HepG2 (cell line): ENCODE measurements around the gene CCDC85C. TPM values are rescaled to one million over a fixed set of nuclear protein-coding genes. Genes with fewer than 3 reads are reported as not detected.

Experiments used
- ARHGAP35 ChIP-seq: sonication (generic); formaldehyde crosslinking; IDR thresholded peaks from 2 replicates; pipeline ENCODE4 v1.9.0; 2022; ENCODE audit warnings: mild to moderate bottlenecking, inconsistent platforms, moderate library complexity, missing genetic modification reagents, borderline replicate concordance
- BRCA1 ChIP-seq: sonication (generic); formaldehyde crosslinking; IDR thresholded peaks from 2 replicates; pipeline ENCODE4 v1.4.0; 2020; ENCODE audit warnings: missing genetic modification reagents
- FOSL2 ChIP-seq: sonication (generic); formaldehyde crosslinking; IDR thresholded peaks from 2 replicates; pipeline ENCODE4 v1.4.0; 2020; ENCODE audit warnings: missing genetic modification reagents
- GATAD1 ChIP-seq: IDR thresholded peaks from 2 replicates; pipeline ENCODE4 v1.6.1; 2016; ENCODE audit warnings: missing genetic modification reagents, missing compliant biosample characterization
- HNF4A ChIP-seq: sonication (generic); formaldehyde crosslinking; IDR thresholded peaks from 2 replicates; pipeline ENCODE4 v1.4.0; 2020; ENCODE audit warnings: missing genetic modification reagents
- HNRNPL ChIP-seq: fragments of 200-400 bp; formaldehyde crosslinking; IDR thresholded peaks from 2 replicates; pipeline ENCODE4 v1.6.1; 2017; ENCODE audit warnings: mild to moderate bottlenecking, low read depth, low read length
- HNRNPLL ChIP-seq: fragments of 200-400 bp; formaldehyde crosslinking; IDR thresholded peaks from 2 replicates; pipeline ENCODE4 v1.6.1; 2017; ENCODE audit warnings: mild to moderate bottlenecking, low read depth, low read length; ENCODE audit not compliant: poor library complexity, severe bottlenecking
- KDM5B ChIP-seq: sonication (generic); formaldehyde crosslinking; IDR thresholded peaks from 2 replicates; pipeline ENCODE4 v1.4.0; 2020; ENCODE audit warnings: missing genetic modification reagents, mild to moderate bottlenecking, borderline replicate concordance
- KMT2B ChIP-seq: IDR thresholded peaks from 2 replicates; pipeline ENCODE4 v1.6.1; 2016; ENCODE audit warnings: missing genetic modification reagents, missing compliant biosample characterization
- POLR2AphosphoS2 ChIP-seq: IDR thresholded peaks from 2 replicates; pipeline ENCODE4 v1.6.1; 2011; ENCODE audit warnings: low read depth, low read length, improper control_type of control experiment
- PRDM10 ChIP-seq: sonication (generic); formaldehyde crosslinking; IDR thresholded peaks from 2 replicates; pipeline ENCODE4 v1.4.0; 2020; ENCODE audit warnings: low read depth, missing genetic modification reagents
- RAD21 ChIP-seq: fragments of 450-650 bp; formaldehyde crosslinking; IDR thresholded peaks from 2 replicates; pipeline ENCODE4 v1.5.0; 2020; ENCODE audit warnings: mild to moderate bottlenecking
- SMAD1 ChIP-seq: sonication (generic); formaldehyde crosslinking; IDR thresholded peaks from 2 replicates; pipeline ENCODE4 v1.4.0; 2020; ENCODE audit warnings: missing genetic modification reagents, low read depth, mild to moderate bottlenecking, borderline replicate concordance
- SOX5 ChIP-seq: IDR thresholded peaks from 2 replicates; pipeline ENCODE4 v1.6.1; 2016; ENCODE audit warnings: borderline replicate concordance
- SRF ChIP-seq: IDR thresholded peaks from 2 replicates; pipeline ENCODE4 v1.6.1; 2011; ENCODE audit warnings: mild to moderate bottlenecking, low read depth, low read length, moderate library complexity
- ZKSCAN8 ChIP-seq: IDR thresholded peaks from 2 replicates; pipeline ENCODE4 v1.6.1; 2016; ENCODE audit warnings: borderline replicate concordance, missing genetic modification reagents, missing compliant biosample characterization
- polyA plus RNA-seq, 8 experiments: library from polyadenylated mRNA; depleted of rRNA in 3 of 8; stranded (reverse) in 7 of 8; unstranded in 1 of 8; fragments of >200 nt; fragmentation: Illumina TruSeq in 4 of 8; extraction: Trizol in 4 of 8; gene quantifications; 2 replicates each; pipeline versions ENCODE4 v1.2.1 to v1.2.3, GENCODE V29; 2011 to 2016; ENCODE audit warnings: low read depth in 4 of 8, missing spikeins in 1 of 8, mixed read lengths in 1 of 8; ENCODE audit not compliant: insufficient read depth in 1 of 8
- total RNA-seq, 5 experiments: library from RNA; depleted of rRNA; stranded (reverse); fragments of >200 nt; fragmentation: Illumina TruSeq; extraction: Trizol; gene quantifications; 2 replicates each; pipeline ENCODE4 v1.2.3, GENCODE V29; 2016; ENCODE audit warnings: low read depth in 1 of 5
- TF ChIP-seq, protein P1 (sequence below): sonication (generic); formaldehyde crosslinking; IDR thresholded peaks from 2 replicates; pipeline ENCODE4 v1.4.0; 2020; ENCODE audit warnings: mild to moderate bottlenecking, missing genetic modification reagents
- TF ChIP-seq, protein P2 (sequence below): IDR thresholded peaks from 2 replicates; pipeline ENCODE4 v1.6.1; 2012; ENCODE audit warnings: low read depth, low read length, improper control_type of control experiment

The CCDC85C gene
- total and polyA plus RNA-seq, 2 of the 13 experiments (the other 11 are each of a cell fraction or from before 2014, with no cell fraction given) = 18.8 to 43.8 TPM

DNA sequence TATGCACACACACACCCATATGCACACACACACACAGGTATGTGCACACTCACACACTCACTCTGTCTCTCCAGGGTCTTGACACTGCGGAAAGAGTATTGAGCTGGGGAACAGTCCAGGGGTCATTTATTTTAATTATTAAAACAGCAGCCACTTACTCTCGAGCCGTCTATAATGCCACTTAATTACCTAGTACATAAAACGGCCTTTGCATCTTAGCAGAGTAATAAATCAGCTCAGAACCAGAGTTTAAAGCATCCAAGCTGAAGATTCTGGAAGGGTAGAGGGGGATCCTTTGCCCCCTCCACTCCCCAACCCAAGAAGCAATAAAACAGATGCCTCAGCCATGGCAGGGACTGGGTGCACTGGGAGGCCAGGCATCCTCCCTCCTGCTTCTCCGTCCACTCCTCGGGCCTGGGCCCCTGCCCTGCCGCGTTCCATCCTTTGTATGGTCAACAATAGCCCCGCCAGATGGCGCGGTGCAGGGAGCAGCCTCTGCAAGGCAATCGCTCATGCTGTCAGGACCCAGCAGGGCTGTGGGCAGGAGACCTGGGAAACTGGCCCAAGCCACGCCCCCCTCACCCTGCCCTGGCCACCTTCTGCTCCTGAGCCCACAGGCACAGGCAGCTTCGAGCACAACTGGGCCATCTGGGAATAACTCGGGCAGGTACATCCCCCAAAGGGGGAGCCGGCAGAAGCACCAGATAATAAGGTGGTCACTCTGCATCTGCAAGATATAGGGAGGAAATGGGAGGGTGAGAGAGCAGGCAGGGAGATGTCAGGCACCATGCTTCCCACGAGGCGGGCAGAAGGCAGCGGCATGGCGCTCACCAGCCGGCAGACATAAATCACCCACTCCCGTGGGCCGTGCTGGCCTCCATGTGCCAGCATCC is 40.9 kb downstream of the CCDC85C start (continued):
- TF ChIP-seq, protein P1, sequence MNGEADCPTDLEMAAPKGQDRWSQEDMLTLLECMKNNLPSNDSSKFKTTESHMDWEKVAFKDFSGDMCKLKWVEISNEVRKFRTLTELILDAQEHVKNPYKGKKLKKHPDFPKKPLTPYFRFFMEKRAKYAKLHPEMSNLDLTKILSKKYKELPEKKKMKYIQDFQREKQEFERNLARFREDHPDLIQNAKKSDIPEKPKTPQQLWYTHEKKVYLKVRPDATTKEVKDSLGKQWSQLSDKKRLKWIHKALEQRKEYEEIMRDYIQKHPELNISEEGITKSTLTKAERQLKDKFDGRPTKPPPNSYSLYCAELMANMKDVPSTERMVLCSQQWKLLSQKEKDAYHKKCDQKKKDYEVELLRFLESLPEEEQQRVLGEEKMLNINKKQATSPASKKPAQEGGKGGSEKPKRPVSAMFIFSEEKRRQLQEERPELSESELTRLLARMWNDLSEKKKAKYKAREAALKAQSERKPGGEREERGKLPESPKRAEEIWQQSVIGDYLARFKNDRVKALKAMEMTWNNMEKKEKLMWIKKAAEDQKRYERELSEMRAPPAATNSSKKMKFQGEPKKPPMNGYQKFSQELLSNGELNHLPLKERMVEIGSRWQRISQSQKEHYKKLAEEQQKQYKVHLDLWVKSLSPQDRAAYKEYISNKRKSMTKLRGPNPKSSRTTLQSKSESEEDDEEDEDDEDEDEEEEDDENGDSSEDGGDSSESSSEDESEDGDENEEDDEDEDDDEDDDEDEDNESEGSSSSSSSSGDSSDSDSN (CRISPR knock-in tag) = peak; percentile 86
- TF ChIP-seq HNRNPL (peak; percentile 90), ARHGAP35 (CRISPR knock-in tag) (no peak), ZKSCAN8 (CRISPR knock-in tag) (peak; percentile 73; the same call in 1 of the 2 replicates), SOX5 (CRISPR knock-in tag) (peak; percentile 69), GATAD1 (peak; percentile 34; the same call in 1 of the 2 replicates), POLR2AphosphoS2 (no peak), PRDM10 (CRISPR knock-in tag) (peak; percentile 82; the same call in 1 of the 2 replicates), RAD21 (CRISPR knock-in tag) (peak; percentile 96), BRCA1 (CRISPR knock-in tag) (no peak), KMT2B (CRISPR knock-in tag) (0 out of 2 replicates have a peak, but pooled peaks have one; percentile 24), FOSL2 (CRISPR knock-in tag) (peak; percentile 43; the same call in 1 of the 2 replicates), HNF4A (peak; percentile 62), SMAD1 (CRISPR knock-in tag) (0 out of 2 replicates have a peak, but pooled peaks have one; percentile 46), SRF (no peak), KDM5B (CRISPR knock-in tag) (no peak; the same call in 1 of the 2 replicates), HNRNPLL (peak; percentile 49)
- TF ChIP-seq, protein P2, sequence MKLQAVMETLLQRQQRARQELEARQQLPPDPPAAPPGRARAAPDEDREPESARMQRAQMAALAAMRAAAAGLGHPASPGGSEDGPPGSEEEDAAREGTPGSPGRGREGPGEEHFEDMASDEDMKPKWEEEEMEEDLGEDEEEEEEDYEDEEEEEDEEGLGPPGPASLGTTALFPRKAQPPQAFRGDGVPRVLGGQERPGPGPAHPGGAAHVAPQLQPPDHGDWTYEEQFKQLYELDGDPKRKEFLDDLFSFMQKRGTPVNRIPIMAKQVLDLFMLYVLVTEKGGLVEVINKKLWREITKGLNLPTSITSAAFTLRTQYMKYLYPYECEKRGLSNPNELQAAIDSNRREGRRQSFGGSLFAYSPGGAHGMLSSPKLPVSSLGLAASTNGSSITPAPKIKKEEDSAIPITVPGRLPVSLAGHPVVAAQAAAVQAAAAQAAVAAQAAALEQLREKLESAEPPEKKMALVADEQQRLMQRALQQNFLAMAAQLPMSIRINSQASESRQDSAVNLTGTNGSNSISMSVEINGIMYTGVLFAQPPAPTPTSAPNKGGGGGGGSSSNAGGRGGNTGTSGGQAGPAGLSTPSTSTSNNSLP = no peak
